OCI-LY7 (cell line): ENCODE data around the gene PRKG1. TPM values are rescaled to one million over a fixed set of nuclear protein-coding genes. Genes with fewer than 3 reads are reported as not detected.

Source experiments
- BruUV-seq: library from RNA; stranded (reverse); fragments of 400-500 nt; replicated peaks from 2 replicates; lab custom pipeline; 2021; lab: Mats Ljungman, UMichigan
- CTCF ChIA-PET: fragments of 300-600 bp; sonication (Branson Sonifier 250); formaldehyde crosslinking; loops from one replicate; lab custom pipeline; 2022; ENCODE audit warnings: antibody characterized with exemption; ENCODE audit not compliant: unreplicated experiment; lab: Charles Lee
- POLR2A ChIA-PET: fragments of 300-600 bp; sonication (Branson Sonifier 250); formaldehyde crosslinking; loops from one replicate; lab custom pipeline; 2022; ENCODE audit warnings: antibody characterized with exemption; lab: Charles Lee
- DNase-seq: peaks from one replicate; pipeline ENCODE4 v3.0.0-alpha.2; 2015; ENCODE audit warnings: low spot score
- H2AFZ ChIP-seq: fragments of 200-600 bp; sonication (generic), shearing (Covaris generic); 2 replicates; pipeline ENCODE4 v1.6.1; 2014; ENCODE audit warnings: mild to moderate bottlenecking, antibody characterized with exemption, low read length, moderate library complexity
- H3K27ac ChIP-seq: fragments of 200-600 bp; sonication (generic); 2 replicates; pipeline ENCODE4 v1.5.1; 2014; ENCODE audit warnings: mixed run types, low read depth, mild to moderate bottlenecking, moderate library complexity, low read length, inconsistent platforms; ENCODE audit not compliant: poor library complexity, severe bottlenecking
- H3K36me3 ChIP-seq: fragments of 200-600 bp; sonication (generic); 2 replicates; pipeline ENCODE4 v1.6.1; 2014; ENCODE audit warnings: mild to moderate bottlenecking, antibody characterized with exemption, low read length, moderate library complexity, mixed read lengths; ENCODE audit not compliant: insufficient read depth
- H3K4me1 ChIP-seq: fragments of 200-600 bp; sonication (generic); 2 replicates; pipeline ENCODE4 v1.5.1; 2014; ENCODE audit warnings: mild to moderate bottlenecking, low read length; ENCODE audit not compliant: insufficient read depth, poor library complexity, severe bottlenecking
- H3K4me2 ChIP-seq: fragments of 200-600 bp; sonication (generic); 2 replicates; pipeline ENCODE4 v1.6.1; 2014; ENCODE audit warnings: mild to moderate bottlenecking, low read length
- H3K4me3 ChIP-seq: fragments of 200-600 bp; sonication (generic); 2 replicates; pipeline ENCODE4 v1.5.1; 2014; ENCODE audit warnings: mild to moderate bottlenecking, low read depth, low read length; ENCODE audit not compliant: poor library complexity, severe bottlenecking
- H3K79me2 ChIP-seq: fragments of 200-600 bp; sonication (generic); 2 replicates; pipeline ENCODE4 v1.6.1; 2016; ENCODE audit warnings: low read depth, mild to moderate bottlenecking, low read length, moderate library complexity, mixed read lengths; ENCODE audit not compliant: insufficient read depth
- H3K9me2 ChIP-seq: fragments of 200-600 bp; sonication (generic); 2 replicates; pipeline ENCODE4 v1.6.1; 2016; ENCODE audit warnings: mild to moderate bottlenecking, low read length, mixed read lengths; ENCODE audit not compliant: insufficient read depth
- H3K9me3 ChIP-seq: fragments of 200-600 bp; sonication (generic); 2 replicates; pipeline ENCODE4 v1.6.1; 2014; ENCODE audit warnings: mild to moderate bottlenecking, mixed run types, low read length, mixed read lengths
- H4K20me1 ChIP-seq: fragments of 200-600 bp; sonication (generic); 2 replicates; pipeline ENCODE4 v1.6.1; 2014; ENCODE audit warnings: mild to moderate bottlenecking, antibody characterized with exemption, low read length, moderate library complexity, mixed read lengths; ENCODE audit not compliant: insufficient read depth
- EZH2phosphoT487 ChIP-seq: fragments of 200-600 bp; sonication (generic); IDR thresholded peaks from 2 replicates; pipeline ENCODE4 v1.6.1; 2018; ENCODE audit warnings: low read depth, borderline replicate concordance, mild to moderate bottlenecking, mixed run types, antibody characterized with exemption, low read length, moderate library complexity, mixed read lengths
- intact Hi-C: fragments of 100-400 bp; cut with micrococcal nuclease; formaldehyde crosslinking; loops from one replicate; pipeline ENCODE4 v1.10.0; 2022; ENCODE audit not compliant: unreplicated experiment
- total RNA-seq, 2 experiments: library from RNA; depleted of rRNA in 1 of 2; stranded (reverse); fragments of >200 nt in 1 of 2; shearing (Covaris generic) in 1 of 2; gene quantifications; 2 replicates each; pipeline ENCODE4 v1.2.3, GENCODE V29; 2014 to 2022
- TF ChIP-seq, protein P1 (sequence below): fragments of 200-600 bp; sonication (generic); conservative IDR thresholded peaks from 2 replicates; pipeline ENCODE4 v1.5.1; 2014; ENCODE audit warnings: mild to moderate bottlenecking, antibody characterized with exemption, low read length, moderate library complexity, mixed read lengths

The PRKG1 gene
- total RNA-seq, 2 experiments from 2014 or later, result not detected

DNA sequence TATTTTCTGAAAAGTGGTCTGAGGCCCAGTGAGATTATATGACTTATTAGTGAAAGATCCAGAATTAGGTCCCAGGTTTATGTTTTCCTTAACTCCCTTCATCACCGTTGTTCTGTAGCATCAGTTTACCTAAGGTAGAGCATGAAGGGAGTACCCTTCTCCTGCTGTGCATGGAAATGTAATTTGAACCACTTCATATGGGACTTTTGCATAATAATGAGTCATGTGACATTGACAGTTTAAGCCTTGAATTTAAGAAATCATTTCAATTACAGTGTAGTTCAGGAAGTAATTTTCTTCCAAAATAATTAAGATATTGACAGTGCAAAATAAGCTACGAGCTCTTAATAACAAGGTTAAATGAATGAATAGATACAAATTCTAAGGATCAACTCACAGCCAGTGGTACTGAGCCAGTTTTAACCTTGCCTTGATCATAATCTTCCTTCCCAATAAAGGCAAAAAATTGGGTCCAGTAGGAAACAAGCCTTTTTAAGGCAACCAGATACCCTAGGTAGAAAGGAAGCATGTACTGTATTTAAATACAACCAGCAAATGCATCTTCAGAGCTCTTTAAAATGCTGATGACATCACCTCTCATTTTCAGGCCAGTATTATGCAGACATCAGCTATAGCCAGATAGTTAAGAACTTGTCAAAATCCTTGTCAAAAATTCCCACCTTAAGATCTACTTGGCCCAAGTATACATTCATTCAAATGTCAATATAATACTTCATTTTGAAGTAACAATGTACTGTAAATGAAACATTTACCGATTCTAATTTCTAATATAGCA is 1191.0 kb downstream of the PRKG1 start:
- no peaks in the 10 kb centered on the region for H4K20me1 ChIP-seq
- H3K27ac ChIP-seq, result no peak overlapping the region
- no peaks in the 10 kb centered on the region for H3K9me2 ChIP-seq
- no peaks in the 10 kb centered on the region for H3K9me3 ChIP-seq
- H3K79me2 ChIP-seq, result no peaks in the 10 kb centered on the region
- no TSS peak for BruUV-seq
- H3K36me3 ChIP-seq, result no peaks in the 10 kb centered on the region
- H3K4me3 ChIP-seq, result no peak overlapping the region
- no peak for DNase-seq
- intact Hi-C loops, result no loop called here
- H2AFZ ChIP-seq, result no peak overlapping the region
- H3K4me2 ChIP-seq, result no peak overlapping the region
- TF ChIP-seq EZH2phosphoT487, result no peak
- TF ChIP-seq, protein P1, sequence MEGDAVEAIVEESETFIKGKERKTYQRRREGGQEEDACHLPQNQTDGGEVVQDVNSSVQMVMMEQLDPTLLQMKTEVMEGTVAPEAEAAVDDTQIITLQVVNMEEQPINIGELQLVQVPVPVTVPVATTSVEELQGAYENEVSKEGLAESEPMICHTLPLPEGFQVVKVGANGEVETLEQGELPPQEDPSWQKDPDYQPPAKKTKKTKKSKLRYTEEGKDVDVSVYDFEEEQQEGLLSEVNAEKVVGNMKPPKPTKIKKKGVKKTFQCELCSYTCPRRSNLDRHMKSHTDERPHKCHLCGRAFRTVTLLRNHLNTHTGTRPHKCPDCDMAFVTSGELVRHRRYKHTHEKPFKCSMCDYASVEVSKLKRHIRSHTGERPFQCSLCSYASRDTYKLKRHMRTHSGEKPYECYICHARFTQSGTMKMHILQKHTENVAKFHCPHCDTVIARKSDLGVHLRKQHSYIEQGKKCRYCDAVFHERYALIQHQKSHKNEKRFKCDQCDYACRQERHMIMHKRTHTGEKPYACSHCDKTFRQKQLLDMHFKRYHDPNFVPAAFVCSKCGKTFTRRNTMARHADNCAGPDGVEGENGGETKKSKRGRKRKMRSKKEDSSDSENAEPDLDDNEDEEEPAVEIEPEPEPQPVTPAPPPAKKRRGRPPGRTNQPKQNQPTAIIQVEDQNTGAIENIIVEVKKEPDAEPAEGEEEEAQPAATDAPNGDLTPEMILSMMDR, result no peak
- CTCF ChIA-PET, result no interaction called here
- no peaks in the 10 kb centered on the region for H3K4me1 ChIP-seq
- POLR2A ChIA-PET, result interaction anchor here (0.7 kb wide), 1 partner anchor 1446 kb away, joined by 3 read pairs; no protein-coding TSS in a partner anchor

DNA sequence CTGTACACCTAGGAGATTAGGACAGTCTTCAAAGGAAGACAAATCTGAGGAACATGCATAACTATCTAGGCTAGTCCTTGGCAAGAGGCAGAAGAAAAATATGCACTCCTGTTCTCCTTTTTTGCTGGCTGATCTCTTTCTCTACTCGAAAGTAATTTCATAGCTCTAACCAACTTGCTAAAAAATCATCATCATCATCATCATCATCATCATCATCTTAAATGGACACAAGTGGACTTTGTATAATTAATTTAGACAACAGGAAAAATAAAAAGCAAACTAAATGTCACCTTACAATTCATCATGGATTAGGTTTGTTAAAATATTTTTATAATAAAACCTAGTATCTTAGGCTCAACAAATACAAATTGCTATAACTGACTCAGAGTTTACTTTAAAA is 1192.6 kb downstream of the PRKG1 start:
- no peak overlapping the region for H2AFZ ChIP-seq
- no peaks in the 10 kb centered on the region for H4K20me1 ChIP-seq
- intact Hi-C loops, result no loop called here
- no peaks in the 10 kb centered on the region for H3K36me3 ChIP-seq
- no TSS peak for BruUV-seq
- H3K9me2 ChIP-seq, result no peaks in the 10 kb centered on the region
- ChIA-PET POLR2A (interaction anchor here (0.6 kb wide), 1 partner anchor 1153 kb away, joined by 3 read pairs; no protein-coding TSS in a partner anchor), CTCF (no interaction called here)
- DNase-seq, result no peak
- no peak overlapping the region for H3K4me3 ChIP-seq
- no peak overlapping the region for H3K4me2 ChIP-seq
- H3K27ac ChIP-seq, result no peak overlapping the region
- H3K79me2 ChIP-seq, result no peaks in the 10 kb centered on the region
- no peaks in the 10 kb centered on the region for H3K9me3 ChIP-seq
- no peaks in the 10 kb centered on the region for H3K4me1 ChIP-seq
- TF ChIP-seq, protein P1, result no peak
- no peak for TF ChIP-seq EZH2phosphoT487

- Histone ChIP-seq H4K20me1 (no peaks in the 10 kb centered on the region), H3K4me3 (no peak overlapping the region), H3K9me3 (no peaks in the 10 kb centered on the region), H3K36me3 (no peaks in the 10 kb centered on the region), H3K27ac (no peak overlapping the region), H3K4me1 (no peaks in the 10 kb centered on the region), H3K9me2 (no peaks in the 10 kb centered on the region), H3K79me2 (no peaks in the 10 kb centered on the region), H2AFZ (no peak overlapping the region), H3K4me2 (no peak overlapping the region)
- TF ChIP-seq, protein P1, result no peak
- no peak for TF ChIP-seq EZH2phosphoT487
- ChIA-PET CTCF (no interaction called here), POLR2A (interaction anchor here (0.5 kb wide), 1 partner anchor 159 kb away, joined by 3 read pairs; no protein-coding TSS in a partner anchor)
- BruUV-seq, result no TSS peak
- no peak for DNase-seq
- intact Hi-C loops, result no loop called here
These were observed 1194.5 kb downstream of the PRKG1 start for GRCh38 chr10:52268790-52269189.
